ENCODE measurements around the gene RSPH9.

GRCh38 chr6:43613721-43614395, 31.0 kb upstream of the RSPH9 start:
- TF ChIP-seq YY1 (IDR thresholded peaks at IDR 0.05; ENCODE audit: insufficient read depth, insufficient read length) (no peak), ZNF274 (IDR thresholded peaks at IDR 0.05; ENCODE audit: low read depth, low read length) (no peak), SUZ12 (IDR thresholded peaks at IDR 0.05; ENCODE audit: extremely low read depth, insufficient read depth, insufficient read length) (no peak)
